Erythroblast (primary cell): Measurements from ENCODE around the gene C1QL3.

Source experiments
- GATA1 ChIP-seq: IDR thresholded peaks from 2 replicates; pipeline ENCODE4 v1.6.1; 2011; ENCODE audit warnings: low read depth, mild to moderate bottlenecking, control low read depth, low read length, moderate library complexity
- POLR2A ChIP-seq: IDR thresholded peaks from 2 replicates; pipeline ENCODE4 v1.6.1; 2011; ENCODE audit warnings: mild to moderate bottlenecking, low read length

DNA sequence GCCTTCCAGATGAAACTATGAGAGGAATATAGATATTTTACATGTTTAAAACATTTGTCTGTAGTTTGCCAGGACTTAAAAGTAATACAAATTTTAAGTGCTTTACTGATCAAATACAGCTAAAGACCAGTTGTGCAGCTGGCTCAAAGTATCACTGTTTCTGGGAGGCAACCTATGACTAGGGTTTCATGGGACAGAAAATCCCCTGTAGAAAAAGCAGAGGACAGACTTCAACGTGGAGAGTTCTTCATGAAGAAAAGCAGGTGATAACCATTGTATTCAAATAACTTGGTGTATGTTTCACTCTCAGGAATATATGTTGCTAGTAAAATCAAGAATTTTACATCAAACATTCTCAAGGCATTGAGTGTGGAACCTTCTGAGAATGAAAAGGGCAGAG lies 43.9 kb downstream of the C1QL3 start:
- TF ChIP-seq POLR2A (no peak), GATA1 (no peak)
